IPS DF 4.7 (cell line): ENCODE measurements around the gene SHISAL1.
"Not testable (repeated sequence)": the region's sequence is repeated elsewhere in the genome, so short reads cannot be mapped to it uniquely, and the experiment has no call there.

Source experiments
- DNase-seq: peaks from one replicate; pipeline ENCODE4 v3.0.0-alpha.2; 2013; ENCODE audit warnings: low spot score; ENCODE audit errors: extremely low read depth

The SHISAL1 gene

GRCh38 chr22:44261164-44261860, 51.4 kb downstream of the SHISAL1 start:
- no peak for DNase-seq

DNA sequence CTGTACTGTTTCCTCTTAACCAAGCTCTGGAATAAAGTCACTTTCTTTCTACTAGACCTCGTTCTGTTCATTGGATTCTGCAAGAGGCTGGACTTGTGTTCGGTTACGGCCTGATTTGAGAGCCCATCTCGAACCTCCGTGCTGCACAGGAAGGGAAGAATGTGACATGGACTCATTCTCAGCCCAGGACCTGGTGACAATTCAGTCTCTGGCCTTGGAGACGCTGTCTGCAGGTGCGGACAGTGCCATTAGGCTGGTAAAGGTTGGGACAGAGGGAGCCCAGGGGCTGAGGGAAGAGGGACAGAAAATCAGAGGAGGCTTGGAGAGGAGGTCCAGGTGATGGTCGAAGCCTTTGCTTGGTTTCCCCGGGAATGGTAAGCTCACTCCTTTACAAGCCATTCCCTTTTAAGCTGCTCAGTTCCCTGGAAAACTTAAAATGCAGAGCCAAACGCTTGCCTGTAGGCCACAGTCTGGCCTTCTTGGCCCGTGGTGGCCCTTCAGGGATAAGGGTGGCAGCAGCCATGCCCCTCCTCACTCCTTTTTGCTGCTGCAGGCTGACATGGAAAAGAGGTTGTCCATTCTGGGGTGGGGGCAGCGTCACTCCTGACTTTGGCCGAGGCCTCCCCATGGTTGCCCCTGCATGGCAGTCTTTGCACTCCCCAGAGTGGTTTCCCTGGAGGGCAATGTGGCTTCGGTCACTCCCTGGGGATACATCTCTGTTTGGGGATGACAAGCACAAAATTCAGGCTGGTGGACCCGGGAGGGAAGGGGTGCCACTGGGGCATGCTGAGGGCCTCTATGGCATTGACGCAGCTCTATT, 52.3 kb downstream of the SHISAL1 start:
- DNase-seq, result no peak

- DNase-seq, result no peak
Observed at GRCh38 chr22:44259366-44260215, 53.2 kb downstream of the SHISAL1 start.

DNA sequence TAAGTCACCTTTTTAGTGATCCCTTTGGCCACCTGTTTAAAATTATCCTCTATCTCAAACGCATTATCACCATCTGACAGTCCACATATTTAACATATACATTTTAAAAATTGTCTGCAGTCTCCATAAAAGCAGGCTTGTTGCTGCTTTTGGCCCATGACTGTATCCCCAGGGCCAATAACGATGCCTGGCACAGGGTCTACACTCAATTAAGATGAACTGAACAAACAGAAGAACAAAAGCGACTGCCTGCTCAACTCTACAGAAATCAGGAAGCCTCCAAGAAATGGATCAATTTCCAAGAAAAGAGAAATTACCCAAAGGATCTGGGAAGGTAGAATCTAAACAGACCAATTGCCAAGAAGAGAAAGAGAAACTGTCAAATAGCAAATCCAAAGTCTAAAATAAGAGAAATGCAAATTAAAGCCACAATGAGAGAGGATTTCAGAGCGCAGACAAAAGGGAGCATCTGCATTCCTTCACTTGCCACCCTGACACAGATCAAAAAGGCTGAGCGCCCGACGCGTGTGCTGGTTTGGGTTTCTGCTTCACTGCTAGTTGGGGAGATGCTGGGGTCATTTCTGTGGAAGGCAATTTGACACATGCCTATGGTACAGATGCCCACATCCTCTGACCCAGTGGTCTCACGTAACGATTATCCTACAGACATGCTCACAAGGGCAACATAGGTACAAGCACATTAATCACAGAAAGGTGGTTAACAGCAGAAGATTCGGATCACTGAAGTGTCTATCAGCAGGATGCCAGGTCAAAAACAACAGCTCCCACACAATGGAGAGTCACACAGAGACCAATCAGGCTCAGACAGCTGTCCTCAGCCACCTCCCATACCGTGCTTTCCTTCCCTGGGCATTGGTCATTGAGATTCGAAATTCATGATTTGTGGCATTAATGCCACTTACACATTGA, 55.9 kb downstream of the SHISAL1 start:
- no peak for DNase-seq

- DNase-seq, result no peak
Observed at GRCh38 chr22:44256085-44256484, 56.7 kb downstream of the SHISAL1 start.

DNA sequence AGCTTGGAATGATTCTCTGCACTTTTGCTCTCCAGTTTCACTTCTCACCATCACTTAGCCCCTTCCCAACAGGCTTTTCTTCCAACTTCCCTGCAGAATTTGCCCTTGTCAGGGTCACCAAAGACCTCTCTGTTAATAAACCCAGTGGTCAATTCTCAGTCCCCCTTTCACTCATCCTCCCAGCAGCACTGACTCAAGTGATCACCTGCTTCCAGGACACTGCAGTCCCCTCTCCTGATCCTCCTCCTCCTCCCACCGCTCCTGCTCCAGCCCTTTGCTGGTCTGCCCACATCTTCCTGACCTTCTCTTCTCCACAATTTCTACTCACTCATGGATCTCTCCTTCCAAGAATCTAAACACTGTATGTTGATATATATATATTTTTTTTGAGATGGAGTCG, 57.9 kb downstream of the SHISAL1 start:
- no peak for DNase-seq

GRCh38 chr22:44249376-44250147, 63.2 kb downstream of the SHISAL1 start:
- DNase-seq, result no peak

- DNase-seq, result no peak
Observed at GRCh38 chr22:44248926-44249325, 63.8 kb downstream of the SHISAL1 start.

- DNase-seq, result no peak
Observed at GRCh38 chr22:44247923-44248892, 64.5 kb downstream of the SHISAL1 start.

GRCh38 chr22:44247346-44247745, 65.4 kb downstream of the SHISAL1 start:
- DNase-seq, result no peak

- DNase-seq, result no peak
Observed at GRCh38 chr22:44246615-44247326, 66.0 kb downstream of the SHISAL1 start.

GRCh38 chr22:44245867-44246266, 66.9 kb downstream of the SHISAL1 start:
- no peak for DNase-seq

GRCh38 chr22:44245438-44245837, 67.3 kb downstream of the SHISAL1 start:
- no peak for DNase-seq

- no peak for DNase-seq
Observed at GRCh38 chr22:44244265-44244822, 68.4 kb downstream of the SHISAL1 start.

- no peak for DNase-seq
Observed at GRCh38 chr22:44243761-44244160, 69.0 kb downstream of the SHISAL1 start.

DNA sequence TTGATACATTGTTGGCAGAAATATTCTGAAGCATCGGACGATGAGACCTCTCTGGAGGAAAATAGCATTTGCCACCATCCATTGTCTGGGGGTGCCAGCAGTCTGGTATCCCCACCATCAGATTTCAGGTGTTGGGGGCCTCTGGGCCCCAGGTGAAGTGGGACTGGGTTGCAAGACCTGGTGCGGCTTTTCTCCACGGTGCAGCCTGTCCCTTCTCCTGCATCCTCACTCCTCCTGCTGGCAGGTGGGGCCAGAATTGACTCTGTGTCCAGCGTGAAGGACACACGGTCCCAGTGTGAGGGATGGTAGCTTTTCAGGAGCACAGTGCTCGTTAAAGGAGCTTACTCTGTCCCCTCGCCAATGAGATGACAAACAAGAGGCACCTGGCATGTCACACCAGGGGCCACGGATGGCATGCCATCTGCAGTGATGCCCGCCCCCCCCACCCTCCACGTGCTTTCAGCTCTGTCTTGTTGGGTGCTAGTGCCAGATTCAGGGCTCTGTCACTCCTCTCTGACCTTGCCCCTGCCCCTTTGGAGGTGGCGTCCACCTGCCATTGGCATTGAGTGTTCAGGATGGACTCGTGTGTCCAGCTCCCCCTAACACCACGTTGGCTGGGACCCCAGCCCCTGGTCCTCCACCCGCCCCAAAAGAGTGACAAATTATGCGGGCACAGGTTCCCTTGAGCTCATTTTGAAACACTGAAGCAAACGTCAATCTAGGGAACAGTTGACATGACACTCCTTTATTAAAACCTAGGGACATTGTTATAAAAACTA, 69.6 kb downstream of the SHISAL1 start:
- DNase-seq, result no peak

- not testable (repeated sequence) for DNase-seq
Observed at GRCh38 chr22:44241121-44241520, 71.6 kb downstream of the SHISAL1 start.
